ENCODE data around the gene CFAP97. TPM values are rescaled to one million over a fixed set of nuclear protein-coding genes. Genes with fewer than 3 reads are reported as not detected.

CFAP97 gene
- total and polyA plus RNA-seq, 9 of the 15 experiments (the other 6 are each of a cell fraction or from before 2014, with no cell fraction given), result 17.3 to 57.8 (median 44.4) TPM

DNA sequence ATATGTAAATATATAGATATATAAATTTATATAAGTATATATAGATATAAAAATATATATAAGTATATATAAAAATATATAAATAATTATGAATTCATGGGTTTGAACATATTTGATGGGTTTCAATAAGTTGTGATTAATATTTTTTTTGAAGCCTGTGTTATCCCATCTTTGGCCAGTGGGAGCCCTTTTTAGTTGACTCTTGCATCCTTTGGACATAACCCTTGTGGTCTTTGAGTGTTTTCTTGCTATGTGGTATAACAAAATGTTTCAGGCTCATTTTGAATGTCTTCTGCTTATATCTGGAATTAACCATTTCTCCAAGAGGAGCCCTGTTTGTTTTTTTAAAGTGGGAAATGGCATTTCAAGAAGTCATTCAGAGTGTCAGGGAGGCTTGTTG, 20.8 kb upstream of the CFAP97 start:
- Histone ChIP-seq H3K79me2 (ENCODE audit: control insufficient read depth, insufficient read depth, low read length) (peaks cover 3% of the 10 kb centered on the region; the same call in 2 of the 3 replicates), H3K9me1 (ENCODE audit: control insufficient read depth, insufficient read depth, low read length) (no peaks in the 10 kb centered on the region)
- no peak for FAIRE-seq

More for the DNA sequence above, 20.8 kb upstream of the CFAP97 start:
- Histone ChIP-seq H3K4me1 (replicated peaks in 1 of 2; ENCODE audit: control insufficient read depth in 2 of 2, insufficient read depth in 2 of 2, low read length in 2 of 2) (peaks cover 0 to 4% of the 10 kb centered on the region in 2 experiments; a peak in 2 of 5 replicates), H3K36me3 (ENCODE audit: control insufficient read depth, insufficient read depth, low read length) (no peaks in the 10 kb centered on the region), H3K9me3 (replicated peaks; ENCODE audit: control insufficient read depth, insufficient read depth, low read depth, low read length) (no peaks in the 10 kb centered on the region), H3K27ac (ENCODE audit: extremely low read depth, low read depth, low read length) (no peak overlapping the region), H2AFZ (ENCODE audit: low read depth, low read length) (no peak overlapping the region), H4K20me1 (replicated peaks; ENCODE audit: control insufficient read depth, insufficient read depth, low read length) (0 out of 2 replicates have a peak, but pooled peaks cover 3% of the 10 kb centered on the region), H3K9ac (ENCODE audit: insufficient read depth in 1 of 2, low read depth in 2 of 2, low read length in 2 of 2) (no peak overlapping the region), H3K27me3 (ENCODE audit: control insufficient read depth in 2 of 2, insufficient read depth in 2 of 2, low read length in 2 of 2) (no peaks in the 10 kb centered on the region), H3K4me3 (no peak overlapping the region), H3K4me2 (ENCODE audit: insufficient read depth, low read length) (no peak overlapping the region)
- TF ChIP-seq ZNF76 (CRISPR knock-in tag; IDR thresholded peaks at IDR 0.05; ENCODE audit: borderline replicate concordance) (no peak), SRF (CRISPR knock-in tag; IDR thresholded peaks at IDR 0.05) (no peak), ZNF133 (CRISPR knock-in tag; IDR thresholded peaks at IDR 0.05) (no peak)
- TF ChIP-seq, protein P1, sequence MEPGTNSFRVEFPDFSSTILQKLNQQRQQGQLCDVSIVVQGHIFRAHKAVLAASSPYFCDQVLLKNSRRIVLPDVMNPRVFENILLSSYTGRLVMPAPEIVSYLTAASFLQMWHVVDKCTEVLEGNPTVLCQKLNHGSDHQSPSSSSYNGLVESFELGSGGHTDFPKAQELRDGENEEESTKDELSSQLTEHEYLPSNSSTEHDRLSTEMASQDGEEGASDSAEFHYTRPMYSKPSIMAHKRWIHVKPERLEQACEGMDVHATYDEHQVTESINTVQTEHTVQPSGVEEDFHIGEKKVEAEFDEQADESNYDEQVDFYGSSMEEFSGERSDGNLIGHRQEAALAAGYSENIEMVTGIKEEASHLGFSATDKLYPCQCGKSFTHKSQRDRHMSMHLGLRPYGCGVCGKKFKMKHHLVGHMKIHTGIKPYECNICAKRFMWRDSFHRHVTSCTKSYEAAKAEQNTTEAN (CRISPR knock-in tag; IDR thresholded peaks at IDR 0.05), result no peak
- TF ChIP-seq, protein P2, sequence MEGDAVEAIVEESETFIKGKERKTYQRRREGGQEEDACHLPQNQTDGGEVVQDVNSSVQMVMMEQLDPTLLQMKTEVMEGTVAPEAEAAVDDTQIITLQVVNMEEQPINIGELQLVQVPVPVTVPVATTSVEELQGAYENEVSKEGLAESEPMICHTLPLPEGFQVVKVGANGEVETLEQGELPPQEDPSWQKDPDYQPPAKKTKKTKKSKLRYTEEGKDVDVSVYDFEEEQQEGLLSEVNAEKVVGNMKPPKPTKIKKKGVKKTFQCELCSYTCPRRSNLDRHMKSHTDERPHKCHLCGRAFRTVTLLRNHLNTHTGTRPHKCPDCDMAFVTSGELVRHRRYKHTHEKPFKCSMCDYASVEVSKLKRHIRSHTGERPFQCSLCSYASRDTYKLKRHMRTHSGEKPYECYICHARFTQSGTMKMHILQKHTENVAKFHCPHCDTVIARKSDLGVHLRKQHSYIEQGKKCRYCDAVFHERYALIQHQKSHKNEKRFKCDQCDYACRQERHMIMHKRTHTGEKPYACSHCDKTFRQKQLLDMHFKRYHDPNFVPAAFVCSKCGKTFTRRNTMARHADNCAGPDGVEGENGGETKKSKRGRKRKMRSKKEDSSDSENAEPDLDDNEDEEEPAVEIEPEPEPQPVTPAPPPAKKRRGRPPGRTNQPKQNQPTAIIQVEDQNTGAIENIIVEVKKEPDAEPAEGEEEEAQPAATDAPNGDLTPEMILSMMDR (IDR thresholded peaks at IDR 0.05 in 2 of 3, conservative IDR thresholded peaks at IDR 0.05 in 1 of 3; ENCODE audit: insufficient read depth in 2 of 3, low read depth in 1 of 3, low read length in 3 of 3), result peak in 2 of 3 experiments; percentile 9 to 16; a peak in 2 of 6 replicates
- BruUV-seq (replicated peaks), result no TSS peak
- in situ Hi-C loops (cut with MboI), result no loop called here
- DNase-seq (ENCODE audit: extremely low read depth in 1 of 4, low spot score in 3 of 4), result peak in 1 of 4 experiments; percentile 27
- no peak for ATAC-seq
- intact Hi-C loops (cut with micrococcal nuclease), result no loop called here
- ChIA-PET POLR2A (no interaction called here), CTCF (ENCODE audit: low intra/inter-chr PET ratio) (no interaction called here)
